H1 (cell line): Measurements from ENCODE around the gene PLXNB1. TPM values are rescaled to one million over a fixed set of nuclear protein-coding genes. Genes with fewer than 3 reads are reported as not detected.

Source experiments
- CTCF ChIA-PET: fragments of 300-600 bp; sonication (Branson Sonifier 250); formaldehyde crosslinking; loops from one replicate; lab custom pipeline; 2021; ENCODE audit not compliant: partially characterized antibody; lab: Charles Lee
- POLR2A ChIA-PET: fragments of 300-600 bp; sonication (Branson Sonifier 250); formaldehyde crosslinking; loops from one replicate; lab custom pipeline; 2021; ENCODE audit warnings: inconsistent platforms; ENCODE audit not compliant: partially characterized antibody; lab: Charles Lee
- DNase-seq, 2 experiments: peaks; one replicate each; pipeline versions ENCODE4 v3.0.0 to v3.0.0-alpha.2; 2010 to 2022; ENCODE audit warnings: low spot score in 2 of 2, low read depth in 1 of 2, mixed read lengths in 1 of 2
- FAIRE-seq: peaks from 2 replicates; lab custom pipeline; 2011; peaks lifted over from hg19 to GRCh38; lab: Jason Lieb, UNC
- H2AFZ ChIP-seq: 2 replicates; pipeline ENCODE4 v1.8.1; 2012; ENCODE audit warnings: low read length, inconsistent platforms
- H2AK5ac ChIP-seq: 2 replicates; pipeline ENCODE4 v1.6.1; 2013; ENCODE audit warnings: low read depth, low read length
- H2BK120ac ChIP-seq: replicated peaks from 2 replicates; pipeline ENCODE3; 2013; ENCODE audit warnings: low read depth, low read length, inconsistent platforms
- H2BK12ac ChIP-seq: 2 replicates; pipeline ENCODE4 v1.6.1; 2013; ENCODE audit warnings: low read depth, low read length
- H2BK15ac ChIP-seq: 2 replicates; pipeline ENCODE4 v1.6.1; 2013; ENCODE audit warnings: low read length
- H2BK20ac ChIP-seq: 2 replicates; pipeline ENCODE4 v1.6.1; 2013; ENCODE audit warnings: low read length
- H2BK5ac ChIP-seq: 2 replicates; pipeline ENCODE4 v1.6.1; 2013; ENCODE audit warnings: low read depth, low read length
- H3K14ac ChIP-seq: 2 replicates; pipeline ENCODE4 v1.6.1; 2013; ENCODE audit warnings: inconsistent platforms; ENCODE audit not compliant: insufficient read length
- H3K18ac ChIP-seq: 2 replicates; pipeline ENCODE4 v1.6.1; 2013; ENCODE audit warnings: low read length; ENCODE audit errors: extremely low read depth
- H3K23ac ChIP-seq: 2 replicates; pipeline ENCODE4 v1.6.1; 2013; ENCODE audit warnings: inconsistent platforms; ENCODE audit not compliant: insufficient read length
- H3K23me2 ChIP-seq: 2 replicates; pipeline ENCODE4 v1.6.1; 2013; ENCODE audit warnings: low read depth, low read length
- H3K27ac ChIP-seq: 2 replicates; pipeline ENCODE4 v1.6.1; 2011; ENCODE audit warnings: low read depth, low read length, inconsistent platforms
- H3K27me3 ChIP-seq, 4 experiments: replicated peaks in 1 of 4; 1 replicate in 1 of 4; 2 replicates in 3 of 4; pipeline versions ENCODE4 v1.6.1 to v1.8.1; 2011 to 2013; ENCODE audit warnings: low read length in 3 of 4, mild to moderate bottlenecking in 3 of 4, inconsistent platforms in 2 of 4, mixed read lengths in 2 of 4, moderate library complexity in 1 of 4; ENCODE audit not compliant: control insufficient read depth in 3 of 4, insufficient read depth in 3 of 4; ENCODE audit errors: extremely low read depth in 1 of 4
- H3K36me3 ChIP-seq, 4 experiments: 2 replicates each; pipeline versions ENCODE4 v1.6.1 to v1.8.1; 2011 to 2013; ENCODE audit warnings: mild to moderate bottlenecking in 4 of 4, low read length in 3 of 4, moderate library complexity in 2 of 4, control low read depth in 1 of 4, inconsistent platforms in 1 of 4; ENCODE audit not compliant: insufficient read depth in 4 of 4, control insufficient read depth in 2 of 4
- H3K4ac ChIP-seq: replicated peaks from 2 replicates; pipeline ENCODE3; 2013; ENCODE audit warnings: low read length, low read depth, mixed read lengths, inconsistent platforms; ENCODE audit not compliant: insufficient read length
- H3K4me1 ChIP-seq, 4 experiments: replicated peaks in 1 of 4; 1 replicate in 1 of 4; 2 replicates in 3 of 4; pipeline versions ENCODE4 v1.6.1 to v1.8.1; 2011 to 2013; ENCODE audit warnings: low read length in 3 of 4, inconsistent platforms in 2 of 4, mixed read lengths in 1 of 4; ENCODE audit not compliant: insufficient read depth in 4 of 4, control insufficient read depth in 3 of 4
- H3K4me2 ChIP-seq, 2 experiments: 2 replicates each; pipeline versions ENCODE4 v1.6.1 to v1.8.1; 2011 to 2013; ENCODE audit warnings: low read depth in 2 of 2, low read length in 2 of 2, control low read depth in 1 of 2, inconsistent platforms in 1 of 2, mild to moderate bottlenecking in 1 of 2; ENCODE audit not compliant: insufficient read depth in 1 of 2
- H3K4me3 ChIP-seq, 4 experiments: fragments of 200-600, 300-600 bp in 1 of 4; sonication (generic), shearing (Covaris generic), sonication (Bioruptor Twin) in 1 of 4; 2 replicates each; pipeline versions ENCODE4 v1.5.1 to v1.8.1; 2011 to 2016; ENCODE audit warnings: low read length in 4 of 4, low read depth in 3 of 4, control low read depth in 2 of 4, inconsistent platforms in 2 of 4, mild to moderate bottlenecking in 2 of 4, mixed read lengths in 1 of 4, moderate library complexity in 1 of 4; ENCODE audit not compliant: insufficient read depth in 2 of 4; ENCODE audit errors: extremely low read depth in 1 of 4
- H3K56ac ChIP-seq: replicated peaks from 2 replicates; pipeline ENCODE3; 2013; ENCODE audit warnings: low read depth, mild to moderate bottlenecking, mixed read lengths, low read length, inconsistent platforms; ENCODE audit not compliant: insufficient read length
- H3K79me1 ChIP-seq: 2 replicates; pipeline ENCODE4 v1.6.1; 2013; ENCODE audit warnings: low read depth, low read length, control low read depth
- H3K79me2 ChIP-seq, 2 experiments: 2 replicates each; pipeline versions ENCODE4 v1.6.1 to v1.8.1; 2012 to 2013; ENCODE audit warnings: low read length in 2 of 2, mild to moderate bottlenecking in 2 of 2, inconsistent platforms in 1 of 2; ENCODE audit not compliant: insufficient read depth in 2 of 2, control insufficient read depth in 1 of 2
- H3K9ac ChIP-seq, 4 experiments: replicated peaks in 1 of 4; 1 replicate in 1 of 4; 2 replicates in 3 of 4; pipeline versions ENCODE4 v1.6.1 to v1.8.1; 2011 to 2013; ENCODE audit warnings: low read depth in 3 of 4, low read length in 3 of 4, control low read depth in 2 of 4, mild to moderate bottlenecking in 2 of 4, moderate library complexity in 2 of 4, inconsistent platforms in 1 of 4; ENCODE audit errors: extremely low read depth in 1 of 4
- H3K9me3 ChIP-seq, 2 experiments: 2 replicates each; pipeline versions ENCODE4 v1.6.1 to v1.8.1; 2012 to 2013; ENCODE audit warnings: mild to moderate bottlenecking in 2 of 2, moderate library complexity in 2 of 2, control low read depth in 1 of 2, inconsistent platforms in 1 of 2, low read depth in 1 of 2, low read length in 1 of 2, mixed read lengths in 1 of 2; ENCODE audit not compliant: insufficient read depth in 2 of 2
- H4K20me1 ChIP-seq, 2 experiments: replicated peaks in 1 of 2; 2 replicates each; pipeline versions ENCODE3 to v1.8.1; 2011 to 2013; ENCODE audit warnings: inconsistent platforms in 2 of 2, low read length in 2 of 2, mild to moderate bottlenecking in 1 of 2; ENCODE audit not compliant: insufficient read depth in 2 of 2, control insufficient read depth in 1 of 2
- H4K5ac ChIP-seq: 2 replicates; pipeline ENCODE4 v1.6.1; 2013; ENCODE audit warnings: low read length, low read depth, mixed read lengths, inconsistent platforms; ENCODE audit not compliant: insufficient read length
- H4K8ac ChIP-seq: 2 replicates; pipeline ENCODE4 v1.8.0; 2013; ENCODE audit warnings: mild to moderate bottlenecking, moderate library complexity, low read length, inconsistent platforms; ENCODE audit not compliant: insufficient read depth; ENCODE audit errors: extremely low read depth
- H4K91ac ChIP-seq: replicated peaks from 2 replicates; pipeline ENCODE3; 2013; ENCODE audit warnings: low read length, mixed read lengths, inconsistent platforms; ENCODE audit not compliant: insufficient read length
- POLR2AphosphoS5 ChIP-seq: IDR thresholded peaks from 2 replicates; pipeline ENCODE4 v1.6.1; 2011; ENCODE audit warnings: low read depth, low read length
- SP1 ChIP-seq: IDR thresholded peaks from 2 replicates; pipeline ENCODE4 v1.6.1; 2011; ENCODE audit warnings: low read depth, low read length
- WGBS, 2 experiments: shearing (Covaris generic) in 1 of 2; methylation state at CpG; one replicate each; pipeline versions ENCODE4 v1.1.6 to v1.1.7; 2013 to 2015; ENCODE audit warnings: low lambda C conversion rate in 2 of 2, mixed read lengths in 2 of 2, inconsistent platforms in 1 of 2, low coverage in 1 of 2, missing lambda C conversion rate in 1 of 2; ENCODE audit not compliant: insufficient replicate concordance in 2 of 2, insufficient coverage in 1 of 2, insufficient read length in 1 of 2; ENCODE audit errors: extremely low coverage in 1 of 2, missing lambda C conversion rate in 1 of 2; 5-methylcytosine and 5-hydroxymethylcytosine counted together
- polyA plus RNA-seq, 7 experiments: library from polyadenylated mRNA; depleted of rRNA in 3 of 7; stranded (reverse) in 5 of 7; unstranded in 2 of 7; fragments of >200 nt in 5 of 7; fragments of 200-250 nt in 2 of 7; gene quantifications; 1 replicate in 5 of 7; 2 replicates in 1 of 7; 4 replicates in 1 of 7; pipeline versions ENCODE4 v1.2.1 to v1.2.3, GENCODE V29; 2011 to 2013; ENCODE audit warnings: missing spikeins in 2 of 7, mixed read lengths in 2 of 7
- total RNA-seq: library from RNA; stranded (reverse); fragmentation: NEBNext Ultra II Directional; extraction: Animal tissue kit (Norgen Biotek cat#: 25700); gene quantifications from 2 replicates; pipeline ENCODE4 v1.2.1, GENCODE V29; 2021

Gene PLXNB1
- total and polyA plus RNA-seq, 2 of the 8 experiments (the other 6 are each of a cell fraction or from before 2014, with no cell fraction given): 109 to 114 TPM

- DNase-seq: no peak
- Histone ChIP-seq H2BK12ac (no peak overlapping the region), H3K56ac (no peak overlapping the region), H3K4me3 (no peak overlapping the region), H3K4me2 (no peak overlapping the region), H3K4me1 (no peaks in the 10 kb centered on the region), H3K79me1 (no peaks in the 10 kb centered on the region; the same call in none of the 2 replicates), H3K18ac (no peak overlapping the region), H3K27me3 (no peaks in the 10 kb centered on the region), H4K5ac (no peak overlapping the region), H3K79me2 (no peaks in the 10 kb centered on the region; a peak in 1 of 4 replicates), H3K36me3 (peaks cover 66 to 83% (median 77%) of the 10 kb centered on the region in 4 experiments), H2AK5ac (no peak overlapping the region), H4K91ac (no peak overlapping the region), H2BK20ac (no peak overlapping the region), H3K4ac (no peak overlapping the region), H4K20me1 (peaks cover 13 to 47% of the 10 kb centered on the region in 2 experiments), H3K9me3 (no peaks in the 10 kb centered on the region), H2BK120ac (no peak overlapping the region), H2BK5ac (no peak overlapping the region), H2BK15ac (no peak overlapping the region), H3K9ac (no peak overlapping the region; a peak in 1 of 7 replicates), H3K23ac (no peak overlapping the region), H3K27ac (no peak overlapping the region), H4K8ac (no peak overlapping the region), H3K23me2 (no peaks in the 10 kb centered on the region), H3K14ac (no peak overlapping the region), H2AFZ (no peak overlapping the region)
- ChIA-PET CTCF (interaction anchor here (0.7 to 4.3 kb wide), 10 partner anchors 7 to 184 kb away, joined by 3 to 47 read pairs (median 8); partner anchors contain the start of gene CCDC51), POLR2A (interaction anchor here (1.0 to 31.5 kb wide), 3 partner anchors 6 to 175 kb away, joined by 3 to 650 read pairs (median 650); partner anchors contain the start of genes PLXNB1 and ZNF589)
- WGBS, 2 experiments: 94% methylated on average over 14 of the region's 14 CpGs; no CpG with 5 or more reads in 1 of the 2 experiments
- FAIRE-seq: no peak
- TF ChIP-seq SP1 (no peak), POLR2AphosphoS5 (peak; percentile 62; the same call in 1 of the 2 replicates)
Observed at GRCh38 chr3:48416091-48416505, 13.8 kb downstream of the PLXNB1 start.
